Breast epithelium (tissue), 4 donors: Measurements from ENCODE around the gene KRTAP12-1. TPM values are rescaled to one million over a fixed set of nuclear protein-coding genes. Genes with fewer than 3 reads are reported as not detected.

Experiments
- DNase-seq, 2 donors: peaks; one replicate each; pipeline ENCODE4 v3.0.0-alpha.2; 2019; ENCODE audit warnings: low spot score in 2 of 2
- H3K27ac ChIP-seq, 2 donors: fragments of 200-600 bp; sonication (generic) in 1 of 2; one replicate each; pipeline ENCODE4 v1.5.1; 2016 to 2019; ENCODE audit warnings: mild to moderate bottlenecking in 1 of 2
- H3K27me3 ChIP-seq, 2 donors: fragments of 200-600 bp; sonication (generic) in 1 of 2; one replicate each; pipeline versions ENCODE4 v1.5.1 to v1.6.0; 2017 to 2019; ENCODE audit warnings: control low read depth in 1 of 2, mild to moderate bottlenecking in 1 of 2
- H3K36me3 ChIP-seq: fragments of 200-600 bp; one replicate; pipeline ENCODE4 v1.5.1; 2019
- H3K4me1 ChIP-seq, 2 donors: fragments of 200-600 bp; sonication (generic); one replicate each; pipeline ENCODE4 v1.5.1; 2016 to 2019; ENCODE audit warnings: control low read depth in 1 of 2
- H3K4me3 ChIP-seq, 3 donors: fragments of 200-600 bp; sonication (generic); 1 replicate in 2 of 3; 2 replicates in 1 of 3; pipeline ENCODE4 v1.5.1; 2016 to 2019; ENCODE audit warnings: mild to moderate bottlenecking in 3 of 3, moderate library complexity in 2 of 3
- H3K9me3 ChIP-seq, 2 donors: fragments of 200-600 bp; sonication (generic) in 1 of 2; one replicate each; pipeline ENCODE4 v1.5.1; 2016 to 2019; ENCODE audit warnings: control low read depth in 1 of 2
- CTCF ChIP-seq, 3 donors: fragments of 450-650 bp; IDR thresholded peaks; one replicate each; pipeline ENCODE4 v1.5.1; 2016 to 2017; ENCODE audit warnings: antibody characterized with exemption in 3 of 3, mild to moderate bottlenecking in 3 of 3, moderate library complexity in 3 of 3
- POLR2A ChIP-seq: fragments of 450-650 bp; IDR thresholded peaks from one replicate; pipeline ENCODE4 v1.6.1; 2016; ENCODE audit warnings: antibody characterized with exemption, mild to moderate bottlenecking, moderate library complexity
- POLR2AphosphoS5 ChIP-seq, 3 donors: sonication (generic); formaldehyde crosslinking; IDR thresholded peaks; one replicate each; pipeline ENCODE4 v1.6.1; 2017; ENCODE audit warnings: antibody characterized with exemption in 3 of 3
- intact Hi-C: fragments of 100-400 bp; cut with DNase I; formaldehyde crosslinking; loops from one replicate; pipeline ENCODE4 v1.15.1; 2023; ENCODE audit warnings: low total_unique reads
- total RNA-seq, 3 donors: library from RNA; depleted of rRNA; stranded (reverse); fragments of >200 nt; gene quantifications; one replicate each; pipeline ENCODE4 v1.1.0, GENCODE V29; 2016

Gene KRTAP12-1
- total RNA-seq, 3 donors from 2014 or later: not detected

- DNase-seq: no peak
- intact Hi-C loops: no loop called here
- no peaks in the 10 kb centered on the region for H3K4me1 ChIP-seq
- no peak overlapping the region for H3K27ac ChIP-seq
- no peaks in the 10 kb centered on the region for H3K9me3 ChIP-seq
- H3K4me3 ChIP-seq: no peak overlapping the region
- no peaks in the 10 kb centered on the region for H3K36me3 ChIP-seq
- H3K27me3 ChIP-seq: peaks cover 4 to 62% of the 10 kb centered on the region in 2 donors
- no peak for TF ChIP-seq POLR2A
- no peak for TF ChIP-seq CTCF (IDR thresholded peaks at IDR 0.05)
- no peak for TF ChIP-seq POLR2AphosphoS5 (IDR thresholded peaks at IDR 0.05)
These were observed 45.8 kb upstream of the KRTAP12-1 start for GRCh38 chr21:44727757-44728156.

- Histone ChIP-seq H3K27ac (no peak overlapping the region), H3K4me1 (no peaks in the 10 kb centered on the region), H3K9me3 (no peaks in the 10 kb centered on the region), H3K27me3 (peaks cover 4 to 67% of the 10 kb centered on the region in 2 donors), H3K36me3 (no peaks in the 10 kb centered on the region), H3K4me3 (no peak overlapping the region)
- TF ChIP-seq CTCF (IDR thresholded peaks at IDR 0.05): no peak
- TF ChIP-seq POLR2AphosphoS5 (IDR thresholded peaks at IDR 0.05): no peak
- no peak for TF ChIP-seq POLR2A
- intact Hi-C loops: no loop called here
- DNase-seq: no peak
These were observed 45.4 kb upstream of the KRTAP12-1 start for GRCh38 chr21:44727321-44727720.

- Histone ChIP-seq H3K27me3 (peaks cover 4 to 67% of the 10 kb centered on the region in 2 donors), H3K4me3 (no peak overlapping the region), H3K36me3 (no peaks in the 10 kb centered on the region), H3K27ac (no peak overlapping the region), H3K4me1 (no peaks in the 10 kb centered on the region), H3K9me3 (no peaks in the 10 kb centered on the region)
- DNase-seq: no peak
- TF ChIP-seq CTCF (IDR thresholded peaks at IDR 0.05) (no peak), POLR2A (no peak), POLR2AphosphoS5 (IDR thresholded peaks at IDR 0.05) (no peak)
- intact Hi-C loops: no loop called here
These were observed 44.9 kb upstream of the KRTAP12-1 start for GRCh38 chr21:44726826-44727225.

GRCh38 chr21:44724926-44725325, 43.0 kb upstream of the KRTAP12-1 start:
- Histone ChIP-seq H3K9me3 (no peaks in the 10 kb centered on the region), H3K4me1 (no peaks in the 10 kb centered on the region), H3K36me3 (no peaks in the 10 kb centered on the region), H3K27me3 (peaks cover 4 to 62% of the 10 kb centered on the region in 2 donors), H3K4me3 (no peak overlapping the region), H3K27ac (no peak overlapping the region)
- intact Hi-C loops: no loop called here
- TF ChIP-seq POLR2A: no peak
- no peak for TF ChIP-seq CTCF (IDR thresholded peaks at IDR 0.05)
- no peak for TF ChIP-seq POLR2AphosphoS5 (IDR thresholded peaks at IDR 0.05)
- no peak for DNase-seq

GRCh38 chr21:44724196-44724595, 42.2 kb upstream of the KRTAP12-1 start:
- no peaks in the 10 kb centered on the region for H3K4me1 ChIP-seq
- intact Hi-C loops: no loop called here
- no peak overlapping the region for H3K27ac ChIP-seq
- no peaks in the 10 kb centered on the region for H3K36me3 ChIP-seq
- no peaks in the 10 kb centered on the region for H3K9me3 ChIP-seq
- TF ChIP-seq POLR2A (no peak), POLR2AphosphoS5 (IDR thresholded peaks at IDR 0.05) (no peak), CTCF (IDR thresholded peaks at IDR 0.05) (no peak)
- H3K27me3 ChIP-seq: peaks cover 4 to 58% of the 10 kb centered on the region in 2 donors
- no peak overlapping the region for H3K4me3 ChIP-seq
- no peak for DNase-seq
